SK-N-MC (cell line): ENCODE measurements around the gene KCNJ15.

ENCODE experiments used
- EZH2 ChIP-seq: fragments of 200-600 bp; sonication (generic); IDR thresholded peaks from one replicate; pipeline ENCODE4 v1.6.1; 2017; ENCODE audit warnings: antibody characterized with exemption
- FOXP2 ChIP-seq: optimal IDR thresholded peaks from 2 replicates; pipeline ENCODE3; 2011; ENCODE audit warnings: mild to moderate bottlenecking, moderate library complexity; ENCODE audit not compliant: insufficient read depth; ENCODE audit errors: extremely low read length, control extremely low read depth
- POLR2AphosphoS5 ChIP-seq: IDR thresholded peaks from 2 replicates; pipeline ENCODE4 v1.6.1; 2012; ENCODE audit warnings: mild to moderate bottlenecking, low read depth, low read length, borderline replicate concordance

- TF ChIP-seq EZH2 (no peak), POLR2AphosphoS5 (no peak), FOXP2 (no peak)
These were observed 69.1 kb downstream of the KCNJ15 start for GRCh38 chr21:38325731-38326420.
